Measurements from ENCODE around the gene CASP1.
"Not testable (repeated sequence)": the region's sequence is repeated elsewhere in the genome, so short reads cannot be mapped to it uniquely, and the experiment has no call there.

The CASP1 gene

GRCh38 chr11:105034813-105035620, at the start of gene CASP1:
CASP1 (minus strand) TSS chr11:105035144; CDS start chr11:105035113, 31 bp downstream.
- peak; percentile 51 for DNase-seq

- no peak for DNase-seq
Measured at GRCh38 chr11:105081412-105082150, 46.6 kb upstream of the CASP1 start.

GRCh38 chr11:105080171-105080906, 45.4 kb upstream of the CASP1 start:
- DNase-seq = not testable (repeated sequence)

- DNase-seq = no peak
Measured at GRCh38 chr11:105078283-105078682, 43.3 kb upstream of the CASP1 start.

GRCh38 chr11:105077141-105077790, 42.3 kb upstream of the CASP1 start:
- DNase-seq = not testable (repeated sequence)

GRCh38 chr11:105074166-105074530, 39.2 kb upstream of the CASP1 start:
- no peak for DNase-seq

GRCh38 chr11:105073456-105074165, 38.7 kb upstream of the CASP1 start:
- DNase-seq = no peak

- DNase-seq = not testable (repeated sequence)
Measured at GRCh38 chr11:105072080-105072479, 37.1 kb upstream of the CASP1 start.

- no peak for DNase-seq
Measured at GRCh38 chr11:105071089-105071732, 36.3 kb upstream of the CASP1 start.

- DNase-seq = no peak
Measured at GRCh38 chr11:105070306-105070705, 35.4 kb upstream of the CASP1 start.

GRCh38 chr11:105069749-105070148, 34.8 kb upstream of the CASP1 start:
- DNase-seq = not testable (repeated sequence)

GRCh38 chr11:105063245-105063941, 28.4 kb upstream of the CASP1 start:
- not testable (repeated sequence) for DNase-seq

GRCh38 chr11:105057432-105057831, 22.5 kb upstream of the CASP1 start:
- no peak for DNase-seq

- no peak for DNase-seq
Measured at GRCh38 chr11:105056446-105056845, 21.5 kb upstream of the CASP1 start.

- DNase-seq = no peak
Measured at GRCh38 chr11:105054723-105055493, 20.0 kb upstream of the CASP1 start.

- no peak for DNase-seq
Measured at GRCh38 chr11:105052487-105052886, 17.5 kb upstream of the CASP1 start.

GRCh38 chr11:105051559-105051958, 16.6 kb upstream of the CASP1 start:
- no peak for DNase-seq

- DNase-seq = no peak
Measured at GRCh38 chr11:105049481-105049880, 14.5 kb upstream of the CASP1 start.

GRCh38 chr11:105046898-105047579, 12.1 kb upstream of the CASP1 start:
- DNase-seq = no peak
